A549 treated with CORT108297 at 1 μM for 4 hours (cell line): Measurements from ENCODE around the gene SVOP. TPM values are rescaled to one million over a fixed set of nuclear protein-coding genes. Genes with fewer than 3 reads are reported as not detected.

Source experiments
- total RNA-seq: library from RNA; stranded (reverse); fragments of 200-300 nt; extraction: Qiagen RNA extraction; gene quantifications from 5 replicates; pipeline ENCODE4 v1.2.3, GENCODE V29; 2022

SVOP gene
- 0.01 TPM in 1 of 5 replicates, not detected in the others for total RNA-seq

GRCh38 chr12:109020796-109021380 is at the start of gene SVOP:
TSS of gene SVOP (minus strand) at chr12:109021068. CDS start at chr12:109020868, 200 bp downstream.

GRCh38 chr12:109052414-109053323 is 31.8 kb upstream of the SVOP start, which contains the start of gene USP30:
TSS of gene USP30 (plus strand) at chr12:109052576. CDS start at chr12:109052679, 103 bp downstream.

GRCh38 chr12:108879615-108880254 is 141.1 kb downstream of the SVOP start, which contains the start of gene DAO:
TSS of gene DAO (plus strand) at chr12:108880092. CDS start at chr12:108885007, 4,915 bp downstream.

Other genes starting within 250 kb of the SVOP start
- gene SSH1, start 163.5 kb downstream of the SVOP start, total RNA-seq = 15.2 to 28.1 TPM (median 20.8 TPM) in 5 replicates
- not detected in 5 replicates for gene DAO, start 141.0 kb downstream of the SVOP start, total RNA-seq
- 6.8 to 8.8 TPM (median 7.9 TPM) in 5 replicates for gene USP30, start 31.5 kb upstream of the SVOP start, total RNA-seq
- gene ALKBH2, start 72.4 kb upstream of the SVOP start, total RNA-seq = 41.7 to 48.4 TPM (median 46.7 TPM) in 5 replicates
- gene UNG, start 76.5 kb upstream of the SVOP start, total RNA-seq = 80.9 to 88.4 TPM (median 86.1 TPM) in 5 replicates
- 6.0 to 9.1 TPM (median 7.7 TPM) in 5 replicates for gene ACACB, start 95.5 kb upstream of the SVOP start, total RNA-seq